NCI-H2171 treated with DMSO at 0.1 percent for 48 hours (cell line): ENCODE data around the gene APOA1.
"Not testable (repeated sequence)": the region's sequence is repeated elsewhere in the genome, so short reads cannot be mapped to it uniquely, and the experiment has no call there.

Experiments used
- DNase-seq: peaks from one replicate; lab custom pipeline; 2025; lab: John Stamatoyannopoulos, UW

APOA1 gene

GRCh38 chr11:116813781-116814471 lies 23.5 kb downstream of the APOA1 start:
- no peak for DNase-seq

GRCh38 chr11:116813170-116813569 lies 24.3 kb downstream of the APOA1 start:
- no peak for DNase-seq

- DNase-seq = no peak
Measured at GRCh38 chr11:116812109-116812508, 25.3 kb downstream of the APOA1 start.

DNA sequence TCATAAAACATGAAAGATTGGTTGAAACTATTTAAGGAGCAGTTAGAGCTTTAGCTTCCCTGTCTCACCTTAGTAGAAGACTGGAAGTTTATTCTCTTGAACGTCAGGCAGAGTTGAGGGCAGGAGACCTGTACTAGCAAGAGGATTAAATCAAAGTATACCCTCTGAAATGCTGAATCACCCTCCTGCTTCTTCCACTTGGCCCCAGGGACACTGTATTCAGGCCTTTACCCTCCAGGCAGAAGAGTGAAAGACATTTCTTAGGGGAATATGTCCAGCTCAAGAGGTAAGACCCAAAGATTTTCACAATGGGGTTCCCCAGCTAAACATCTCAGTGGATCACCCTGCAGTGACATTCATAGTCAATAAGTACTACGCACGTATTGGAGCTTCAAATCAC lies 26.2 kb downstream of the APOA1 start:
- no peak for DNase-seq

DNA sequence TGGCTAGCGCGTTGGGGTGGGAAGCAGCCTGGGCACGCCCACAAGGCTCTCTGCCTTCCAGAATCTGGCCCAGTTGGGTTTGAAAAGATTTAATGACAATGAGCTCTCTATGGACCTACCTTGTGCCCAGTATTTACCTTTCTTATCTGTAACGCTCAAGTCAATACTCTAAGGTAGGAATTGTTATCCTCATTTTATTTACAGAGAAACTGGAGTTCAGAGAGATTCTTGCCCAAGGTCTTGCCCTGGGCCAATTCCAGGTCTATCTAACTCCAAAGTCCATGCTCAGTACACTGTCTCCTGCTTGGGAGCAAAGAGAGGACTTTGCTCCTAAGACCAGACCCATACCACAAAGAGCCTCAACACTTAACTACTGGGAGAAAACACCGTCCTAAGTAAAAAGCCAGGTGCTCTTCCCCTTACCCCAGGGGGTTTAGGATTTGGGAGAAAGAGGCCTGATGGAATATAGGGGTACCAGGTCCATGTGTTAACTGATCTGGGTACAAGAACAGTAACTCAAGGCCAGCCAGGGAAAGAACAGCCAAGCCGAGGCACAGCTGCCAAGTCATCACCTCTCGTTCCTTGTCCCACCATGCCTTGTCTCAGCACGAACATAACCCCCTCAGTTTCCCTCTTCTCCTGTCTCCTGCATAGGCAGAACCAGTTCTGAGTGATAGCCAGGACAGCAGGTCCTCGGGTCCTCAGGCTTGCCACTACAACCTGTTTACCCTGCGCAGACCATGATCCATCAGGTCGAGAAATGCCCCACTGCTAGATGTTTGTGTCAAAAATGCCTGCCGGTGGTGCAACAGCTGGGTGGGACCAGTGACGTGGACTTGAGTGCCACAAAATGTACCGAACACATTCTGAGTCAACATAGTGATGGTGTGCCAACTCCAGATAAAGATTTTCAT lies 28.9 kb downstream of the APOA1 start:
- DNase-seq = no peak

GRCh38 chr11:116807601-116808261 lies 29.7 kb downstream of the APOA1 start:
- DNase-seq = no peak

DNA sequence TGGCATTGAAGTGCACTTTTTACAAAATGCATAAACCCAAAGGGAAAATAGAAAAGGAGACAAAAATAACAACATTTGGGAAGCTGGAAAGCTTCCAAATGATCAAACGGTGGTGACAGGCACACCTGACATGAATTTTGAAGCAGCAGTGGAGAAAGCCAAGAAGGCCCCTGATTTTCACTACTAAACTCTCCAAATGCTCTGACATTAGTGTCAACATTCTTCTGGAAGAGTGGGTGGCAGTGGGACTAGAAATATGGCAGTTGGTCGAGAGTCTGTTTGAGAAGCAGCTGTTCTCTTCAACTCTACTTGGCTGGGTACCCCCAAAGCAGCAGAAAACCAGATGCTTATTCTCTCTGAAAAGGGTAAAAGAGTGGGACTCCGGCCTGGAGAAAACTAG lies 33.4 kb downstream of the APOA1 start:
- DNase-seq = no peak

GRCh38 chr11:116801662-116802061 lies 35.8 kb downstream of the APOA1 start:
- DNase-seq = not testable (repeated sequence)

GRCh38 chr11:116800610-116801009 lies 36.8 kb downstream of the APOA1 start:
- DNase-seq = no peak

- no peak for DNase-seq
Measured at GRCh38 chr11:116798368-116798767, 39.1 kb downstream of the APOA1 start.

GRCh38 chr11:116797816-116798215 lies 39.6 kb downstream of the APOA1 start:
- no peak for DNase-seq

DNA sequence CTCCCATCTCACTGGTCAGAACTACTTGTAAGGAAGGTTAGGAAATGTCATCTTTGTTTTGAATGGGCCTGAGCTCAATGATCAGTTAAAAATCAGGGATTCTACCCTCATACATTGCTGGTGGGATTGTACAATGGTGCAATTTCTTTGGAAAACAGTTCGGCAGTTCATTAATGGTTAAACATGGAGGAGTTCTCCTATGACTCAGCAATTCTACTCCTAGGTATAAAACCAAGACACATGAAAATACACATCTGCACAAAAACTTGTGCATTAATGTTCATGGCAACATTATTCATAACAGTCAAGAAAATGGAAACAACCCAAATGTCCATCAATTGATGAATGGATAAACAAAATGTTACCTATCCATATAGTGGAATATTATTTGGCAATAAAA lies 40.9 kb downstream of the APOA1 start:
- DNase-seq = no peak

DNA sequence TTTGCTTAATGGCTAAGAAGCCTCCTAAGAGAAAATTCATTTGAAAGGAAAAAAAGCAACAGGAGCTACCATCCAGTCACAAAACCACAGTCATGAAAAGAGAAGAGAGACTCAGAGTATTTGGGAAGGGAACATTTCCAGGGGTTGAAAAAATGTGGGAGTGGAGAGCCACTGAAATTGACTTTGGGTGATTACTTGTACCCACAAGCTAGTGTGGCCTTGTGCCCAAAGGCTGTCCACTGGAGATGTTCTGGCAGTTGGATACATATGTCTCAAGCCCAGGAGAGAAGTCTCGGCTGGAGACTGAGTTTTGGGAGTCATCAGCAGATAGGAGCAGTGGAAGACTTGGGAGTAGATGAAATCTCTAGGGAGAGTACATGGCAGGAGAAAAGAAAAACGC lies 42.6 kb downstream of the APOA1 start:
- DNase-seq = no peak

GRCh38 chr11:116793772-116794097 lies 43.7 kb downstream of the APOA1 start:
- peak; percentile 16 for DNase-seq

DNA sequence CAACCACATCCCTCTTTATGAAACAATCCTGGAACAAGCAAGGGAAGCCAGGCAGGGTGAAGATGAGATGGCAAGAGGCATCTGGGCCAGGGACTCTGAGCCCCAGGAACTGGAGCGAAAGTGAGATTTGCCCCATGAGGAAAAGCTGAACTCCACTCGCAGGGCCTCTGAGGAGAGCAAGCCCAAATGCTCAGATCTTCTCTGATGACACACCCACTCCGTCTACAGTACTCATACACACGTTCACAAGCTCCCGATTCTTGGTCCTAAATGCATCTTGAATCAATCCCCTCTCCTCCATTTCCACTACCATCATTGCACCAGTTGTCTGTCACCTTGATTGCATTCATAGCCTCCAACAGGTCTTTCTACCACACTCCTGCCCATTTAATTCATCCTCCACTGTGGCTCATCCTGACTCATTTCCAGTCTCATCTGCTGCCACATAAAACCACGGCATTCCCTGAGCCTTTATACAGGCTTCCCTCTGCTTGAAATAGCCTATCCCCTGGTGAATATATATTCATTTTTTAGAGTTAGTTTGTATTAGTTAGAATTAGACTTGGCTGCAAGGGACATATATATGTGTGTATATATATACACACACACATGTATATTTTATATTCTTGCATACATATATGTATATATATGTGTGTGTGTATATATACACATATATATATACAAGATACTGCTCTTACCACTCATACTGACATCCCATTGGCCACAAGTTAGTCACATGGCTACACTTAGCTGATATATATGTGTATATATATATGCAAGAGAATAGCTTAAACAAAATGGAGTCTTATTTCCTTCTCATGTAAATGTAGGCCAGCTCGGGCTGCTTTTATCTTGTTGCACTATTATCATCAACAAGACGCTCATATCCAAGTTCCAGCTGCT lies 44.3 kb downstream of the APOA1 start:
- DNase-seq = no peak

DNA sequence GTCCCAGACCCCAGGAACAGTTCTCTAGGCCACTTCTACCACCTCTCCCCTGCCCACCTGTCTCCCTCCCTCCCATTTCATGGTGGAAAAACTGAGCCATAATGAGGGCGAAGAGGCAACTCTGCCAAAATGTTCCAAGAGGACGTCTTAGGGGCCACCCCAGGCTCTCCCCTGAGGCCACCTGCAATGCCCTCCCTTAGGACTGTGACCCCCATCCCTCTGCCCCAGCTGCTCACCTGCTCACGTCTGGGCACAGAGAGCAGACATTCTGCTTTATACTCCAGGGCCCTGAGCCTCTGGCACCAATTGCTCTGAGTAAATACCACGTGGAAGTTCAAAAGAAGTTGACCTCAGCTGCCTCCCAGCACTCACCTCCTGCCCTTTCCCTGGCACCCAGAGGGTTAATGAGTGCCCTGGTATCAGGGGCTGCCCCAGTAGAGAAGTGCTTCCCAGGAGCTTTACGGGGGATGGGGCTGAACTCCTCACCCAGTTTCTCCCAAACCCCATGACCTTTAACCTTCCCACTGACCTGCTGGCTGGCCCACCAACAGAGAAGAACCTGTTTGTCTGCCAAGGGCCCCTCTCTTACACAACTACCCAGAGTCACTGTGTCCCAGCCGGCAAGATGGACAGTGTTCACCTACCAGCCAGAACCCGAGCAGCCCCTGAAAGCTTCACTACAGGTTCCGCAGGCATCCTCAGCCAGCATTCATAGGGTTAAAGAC lies 45.1 kb downstream of the APOA1 start:
- DNase-seq = no peak

DNA sequence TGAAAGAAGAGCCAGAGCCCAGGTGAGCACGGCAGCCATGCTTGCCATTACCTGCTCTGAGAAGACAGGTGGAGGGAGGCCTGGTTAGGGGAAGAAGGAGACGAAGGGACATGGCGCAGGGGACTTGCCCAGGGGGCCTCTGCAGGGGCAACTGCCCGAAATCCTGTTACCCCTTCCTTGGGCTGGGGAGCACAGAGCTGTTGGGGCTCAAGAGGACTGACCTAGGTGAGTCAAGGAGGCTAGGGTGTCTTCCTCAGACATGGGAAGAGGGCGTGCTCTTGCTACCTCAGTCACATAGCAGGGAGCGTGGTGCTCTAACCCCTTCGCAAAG lies 45.6 kb downstream of the APOA1 start, which contains the start of gene APOA5:
APOA5 (minus strand) TSS at position 67 of the 331 bp plus-strand sequence; CDS start at position 48, 19 bp downstream.
- no peak for DNase-seq

- no peak for DNase-seq
Measured at GRCh38 chr11:116791002-116791812, 46.2 kb downstream of the APOA1 start.

GRCh38 chr11:116790167-116791001 lies 47.0 kb downstream of the APOA1 start:
- DNase-seq = no peak
